Stimulated activated CD4-positive, alpha-beta T cell treated with anti-CD3 and anti-CD28 coated beads, TNF-alpha, amount 100 ng/mL, for 48 hours (primary cell): Measurements from ENCODE around the gene MKLN1.
"Not testable (repeated sequence)": the region's sequence is repeated elsewhere in the genome, so short reads cannot be mapped to it uniquely, and the experiment has no call there.

Source experiments
- DNase-seq, 3 donors: peaks; one replicate each; pipeline ENCODE4 v3.0.0-alpha.2; 2020; ENCODE audit warnings: low read depth in 3 of 3

The MKLN1 gene

GRCh38 chr7:131312838-131313237, 14.8 kb upstream of the MKLN1 start:
- no peak for DNase-seq

- no peak for DNase-seq
Measured at GRCh38 chr7:131320603-131321002, 7.1 kb upstream of the MKLN1 start.

- no peak for DNase-seq
Measured at GRCh38 chr7:131321656-131322055, 6.0 kb upstream of the MKLN1 start.

GRCh38 chr7:131322061-131322460, 5.6 kb upstream of the MKLN1 start:
- no peak for DNase-seq

DNA sequence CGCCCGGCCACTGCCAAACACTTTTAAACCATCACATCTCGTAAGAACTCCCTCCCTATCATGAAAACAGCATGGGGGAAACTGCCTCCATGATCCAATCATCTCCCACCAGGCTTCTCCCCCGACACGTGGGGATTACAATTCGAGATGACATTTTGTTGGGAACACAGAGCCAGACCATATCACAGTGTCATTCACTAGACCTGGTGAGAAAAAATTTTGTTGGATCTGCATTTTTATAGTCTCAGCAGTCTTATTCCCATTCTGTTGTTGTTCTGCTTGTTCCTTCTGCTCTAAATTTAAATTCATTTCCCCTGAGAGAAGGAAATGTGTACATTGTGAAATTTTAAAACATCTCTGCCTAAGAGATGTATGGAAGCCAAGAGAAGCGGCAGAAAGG, 4.8 kb upstream of the MKLN1 start:
- DNase-seq, result no peak

- DNase-seq, result peak in 1 of 3 donors; percentile 22
Measured at GRCh38 chr7:131325179-131325840, 2.4 kb upstream of the MKLN1 start.

DNA sequence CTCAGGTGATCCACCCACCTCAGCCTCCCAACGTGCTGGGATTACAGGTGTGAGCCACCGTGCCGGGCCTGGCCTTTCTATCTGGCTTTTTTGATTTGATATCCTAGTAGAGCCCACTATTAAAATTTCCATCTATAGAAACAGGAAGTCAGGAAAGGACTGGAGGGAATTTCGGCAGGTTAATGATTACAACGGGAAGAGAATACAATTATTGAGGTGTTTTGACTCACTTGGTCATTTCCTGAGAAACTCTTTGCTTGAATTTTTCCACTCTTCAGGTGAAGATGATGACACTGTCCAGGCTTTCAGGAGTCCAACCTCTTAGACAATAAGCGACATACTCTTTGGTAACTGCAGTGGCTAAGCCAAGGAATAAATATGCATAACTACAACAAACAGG, 1.1 kb upstream of the MKLN1 start:
- no peak for DNase-seq

DNA sequence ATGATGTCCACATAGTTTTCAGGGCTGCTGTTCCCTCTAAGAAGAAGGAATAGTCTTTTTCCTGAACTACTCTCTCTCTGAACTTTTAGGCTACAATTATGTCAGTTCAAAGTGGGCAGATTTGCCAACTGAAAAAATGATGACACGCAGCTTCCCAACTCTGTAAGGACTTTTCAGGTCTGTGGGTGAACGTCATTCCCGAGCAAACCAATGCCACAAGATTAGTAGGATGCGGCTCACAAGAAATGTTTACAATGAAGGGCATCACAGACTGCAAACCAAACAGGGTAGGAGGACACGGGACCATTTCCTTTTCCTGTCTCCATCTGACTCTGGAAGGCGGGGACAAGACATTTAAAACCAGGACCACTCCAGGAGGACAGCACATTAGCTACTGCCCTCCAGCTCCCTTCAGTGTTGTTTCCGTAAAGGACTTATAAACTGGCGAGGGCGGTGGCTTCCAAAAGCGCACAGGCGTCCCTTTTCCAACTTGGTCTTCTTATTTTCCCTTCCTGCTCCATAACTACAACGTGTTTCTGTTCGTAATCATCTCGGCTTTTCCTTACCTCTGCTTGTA, 539 bp upstream of the MKLN1 start:
- DNase-seq, result no peak

GRCh38 chr7:131328377-131329175, 900 bp downstream of the MKLN1 start:
- no peak for DNase-seq

- DNase-seq, result no peak
Measured at GRCh38 chr7:131329176-131329570, 1.5 kb downstream of the MKLN1 start.

- DNase-seq, result no peak
Measured at GRCh38 chr7:131330299-131330698, 2.6 kb downstream of the MKLN1 start.

DNA sequence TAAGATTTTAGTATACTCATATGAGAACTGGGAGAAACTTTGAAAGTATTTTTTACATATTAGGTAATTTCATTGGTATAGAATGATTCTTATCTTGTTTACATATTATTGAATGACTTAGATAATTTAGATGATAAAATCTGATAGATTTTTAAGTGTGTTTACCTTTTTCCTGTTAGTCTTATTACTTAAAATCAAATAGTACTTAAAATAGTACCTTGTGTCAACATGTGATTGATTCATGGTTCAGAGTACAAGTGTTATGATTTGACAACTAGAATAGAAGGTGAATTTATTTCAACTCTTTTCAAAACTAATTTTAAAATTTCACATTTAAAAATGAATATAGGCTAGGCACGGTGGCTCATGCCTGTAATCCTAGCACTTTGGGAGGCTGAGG, 4.1 kb downstream of the MKLN1 start:
- no peak for DNase-seq

- not testable (repeated sequence) for DNase-seq
Measured at GRCh38 chr7:131332729-131333128, 5.1 kb downstream of the MKLN1 start.

GRCh38 chr7:131335639-131336381, 8.1 kb downstream of the MKLN1 start:
- DNase-seq, result no peak

GRCh38 chr7:131336956-131337355, 9.3 kb downstream of the MKLN1 start:
- DNase-seq, result no peak

GRCh38 chr7:131338173-131338572, 10.5 kb downstream of the MKLN1 start:
- no peak for DNase-seq

DNA sequence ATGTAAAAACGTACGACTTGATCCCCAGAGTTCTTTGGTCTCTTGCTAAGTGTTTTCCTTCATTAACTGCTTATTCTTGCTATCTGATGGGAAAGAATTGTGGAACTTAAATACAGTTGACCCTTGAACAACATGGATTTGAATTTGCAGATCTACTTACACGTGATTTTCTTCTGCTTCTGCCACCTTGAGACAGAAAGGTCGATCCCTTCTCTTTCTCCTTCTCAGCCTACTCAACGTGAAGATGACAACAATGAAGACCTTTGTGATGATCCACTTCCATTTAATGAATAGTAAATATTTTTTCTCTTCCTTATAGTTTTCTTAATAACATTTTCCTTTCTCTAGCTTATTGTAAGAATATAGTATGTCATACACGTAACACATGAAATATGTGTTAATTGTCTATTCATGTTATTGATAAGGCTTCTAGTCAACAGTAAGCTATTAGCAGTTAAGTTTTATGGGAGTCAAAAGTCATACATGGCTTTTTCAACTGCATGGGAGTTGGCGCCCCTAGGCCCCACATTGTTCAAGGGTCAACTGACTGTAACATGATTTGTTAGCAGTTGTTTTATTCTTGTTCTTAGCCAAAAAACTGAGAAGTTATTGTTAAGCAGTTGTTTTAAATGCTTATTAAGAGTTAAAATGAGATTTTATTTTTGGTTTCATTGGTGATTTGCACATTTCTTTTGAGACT, 11.2 kb downstream of the MKLN1 start:
- no peak for DNase-seq

- DNase-seq, result no peak
Measured at GRCh38 chr7:131341690-131342089, 14.0 kb downstream of the MKLN1 start.

DNA sequence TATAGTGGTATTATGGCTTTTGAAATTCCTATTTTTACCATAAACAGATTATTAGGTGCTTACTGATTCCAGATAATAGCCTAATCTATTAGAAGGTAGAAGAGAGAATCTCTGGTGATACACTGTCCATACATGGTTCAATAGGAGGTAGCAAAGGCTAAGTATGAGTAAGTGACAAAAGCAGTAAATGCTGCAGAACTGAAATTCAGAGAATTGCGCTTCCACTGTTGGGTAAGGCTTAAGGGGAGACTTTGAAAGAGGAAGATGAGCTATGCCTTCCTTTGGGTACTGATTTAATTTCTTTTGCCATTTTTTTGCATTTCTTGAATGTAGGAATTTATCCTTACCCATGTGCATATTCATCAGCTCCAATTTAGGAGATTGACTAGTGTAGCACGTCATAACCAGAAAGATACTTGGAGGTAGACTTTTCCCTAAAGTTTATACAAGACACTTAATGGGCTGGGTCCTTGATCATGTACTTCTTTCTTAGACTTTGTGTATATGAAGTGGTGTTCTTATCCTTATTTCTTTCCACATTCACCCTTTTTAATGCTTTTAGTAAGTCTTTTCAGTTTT, 15.3 kb downstream of the MKLN1 start:
- no peak for DNase-seq

GRCh38 chr7:131346885-131347592, 19.4 kb downstream of the MKLN1 start:
- DNase-seq, result no peak

GRCh38 chr7:131352032-131352431, 24.4 kb downstream of the MKLN1 start:
- no peak for DNase-seq
